ENCODE data around the gene PPM1A. TPM values are rescaled to one million over a fixed set of nuclear protein-coding genes. Genes with fewer than 3 reads are reported as not detected.

Gene PPM1A
- total and polyA plus RNA-seq, 3 experiments from 2014 or later = 22.3 to 55.3 (median 54.6) TPM

- H3K4me1 ChIP-seq (ENCODE audit: insufficient read depth, low read length) = no peaks in the 10 kb centered on the region
- Mint-ChIP-seq H3K36me3 (no peaks in the 10 kb centered on the region), H3K27me3 (peaks cover 0 to 6% of the 10 kb centered on the region in 2 donors), H3K9me3 (no peaks in the 10 kb centered on the region), H3K27ac (no peak overlapping the region), H3K4me3 (no peak overlapping the region), H3K4me1 (peaks cover 0 to 6% (median 4%) of the 10 kb centered on the region in 3 donors)
- no peaks in the 10 kb centered on the region for H3K27me3 ChIP-seq (ENCODE audit: insufficient read depth, low read length, poor library complexity, severe bottlenecking)
- H3K4me3 ChIP-seq (ENCODE audit: low read length) = no peak overlapping the region
- no peaks in the 10 kb centered on the region for H3K36me3 ChIP-seq (ENCODE audit: insufficient read depth, low read length)
- H3K9me3 ChIP-seq (ENCODE audit: low read length) = no peaks in the 10 kb centered on the region
- POLR2A ChIA-PET = no interaction called here
- CTCF ChIA-PET = no interaction called here
- no peak overlapping the region for H3K27ac ChIP-seq (ENCODE audit: low read depth, low read length)
- no peak for DNase-seq
Measured at GRCh38 chr14:60344751-60345150, 95.7 kb downstream of the PPM1A start.

- CTCF ChIA-PET = interaction anchor here (0.6 to 1.7 kb wide), 2 partner anchors 15 to 175 kb away, joined by 3 to 5 read pairs; no protein-coding TSS in a partner anchor
- Mint-ChIP-seq H3K4me1 (peaks cover 0 to 6% (median 4%) of the 10 kb centered on the region in 3 donors), H3K27ac (peak overlapping the region in 1 of 8 donors; percentile 47), H3K4me3 (no peak overlapping the region), H3K9me3 (no peaks in the 10 kb centered on the region), H3K36me3 (no peaks in the 10 kb centered on the region), H3K27me3 (peaks cover 0 to 9% of the 10 kb centered on the region in 2 donors)
- Histone ChIP-seq H3K36me3 (ENCODE audit: insufficient read depth, low read length) (no peaks in the 10 kb centered on the region), H3K9me3 (ENCODE audit: low read length) (no peaks in the 10 kb centered on the region), H3K4me3 (ENCODE audit: low read length) (no peak overlapping the region), H3K27ac (ENCODE audit: low read depth, low read length) (no peak overlapping the region), H3K27me3 (ENCODE audit: insufficient read depth, low read length, poor library complexity, severe bottlenecking) (no peaks in the 10 kb centered on the region), H3K4me1 (ENCODE audit: insufficient read depth, low read length) (no peaks in the 10 kb centered on the region)
- no peak for DNase-seq
- POLR2A ChIA-PET = no interaction called here
Measured at GRCh38 chr14:60346706-60347105, 97.7 kb downstream of the PPM1A start.

GRCh38 chr14:60348211-60348610 is 99.2 kb downstream of the PPM1A start:
- H3K36me3 Mint-ChIP-seq = no peaks in the 10 kb centered on the region
- DNase-seq = no peak
- Histone ChIP-seq H3K9me3 (ENCODE audit: low read length) (no peaks in the 10 kb centered on the region), H3K4me3 (ENCODE audit: low read length) (no peak overlapping the region), H3K27me3 (ENCODE audit: insufficient read depth, low read length, poor library complexity, severe bottlenecking) (no peaks in the 10 kb centered on the region), H3K27ac (ENCODE audit: low read depth, low read length) (no peak overlapping the region), H3K36me3 (ENCODE audit: insufficient read depth, low read length) (no peaks in the 10 kb centered on the region), H3K4me1 (ENCODE audit: insufficient read depth, low read length) (no peaks in the 10 kb centered on the region)
- H3K27ac Mint-ChIP-seq = no peak overlapping the region
- peaks cover 3 to 11% of the 10 kb centered on the region in 2 donors for H3K27me3 Mint-ChIP-seq
- H3K9me3 Mint-ChIP-seq = no peaks in the 10 kb centered on the region
- no peak overlapping the region for H3K4me3 Mint-ChIP-seq
- H3K4me1 Mint-ChIP-seq = peaks cover 0 to 6% (median 4%) of the 10 kb centered on the region in 3 donors
- POLR2A ChIA-PET = interaction anchor here (0.6 kb wide), 1 partner anchor 99 kb away, joined by 3 read pairs; the partner anchor contains the start of gene PPM1A
- CTCF ChIA-PET = interaction anchor here (1.7 kb wide), 1 partner anchor 16 kb away, joined by 5 read pairs; no protein-coding TSS in a partner anchor

Other genes starting within 250 kb of the PPM1A start
- 10 to 100 TPM; 38.8 to 43.5 TPM for gene PCNX4, start 157.3 kb upstream of the PPM1A start, total RNA-seq
- 21.4 TPM for gene PCNX4, start 157.3 kb upstream of the PPM1A start, polyA plus RNA-seq
- gene DHRS7, start 83.8 kb upstream of the PPM1A start, total RNA-seq = 10 to 100 TPM; 79.8 to 80.6 TPM
- 272 TPM for gene DHRS7, start 83.8 kb upstream of the PPM1A start, polyA plus RNA-seq
- gene C14orf39, start 236.8 kb downstream of the PPM1A start, total RNA-seq = not detected
- not detected for gene C14orf39, start 236.8 kb downstream of the PPM1A start, polyA plus RNA-seq

Data from CD8-positive, alpha-beta memory T cell (primary cell).